ENCODE measurements around the gene KIR3DL2.

Gene KIR3DL2

DNA sequence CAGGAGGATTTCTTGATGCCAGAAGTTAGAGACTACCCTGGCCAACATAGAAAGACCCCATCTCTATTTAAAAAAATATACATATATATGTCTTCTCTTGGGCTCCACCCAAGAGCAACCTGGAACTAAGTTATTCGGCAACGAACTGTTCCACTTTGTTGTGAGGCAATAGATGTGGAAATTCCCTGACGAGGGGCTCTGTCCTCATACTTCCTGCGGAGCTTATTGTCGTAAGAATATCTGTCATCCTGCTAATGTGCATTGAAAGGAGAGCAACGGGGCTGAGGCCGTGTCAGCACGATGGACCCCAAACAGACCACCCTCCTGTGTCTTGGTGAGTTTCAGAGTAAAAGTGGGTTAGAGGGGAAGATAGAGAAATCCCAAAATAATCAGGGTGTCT, 23.7 kb downstream of the KIR3DL2 start, which contains the start of gene FCAR:
TSS of gene FCAR (plus strand) at position 246 of the 400 bp plus-strand sequence. CDS start at position 301, 55 bp downstream.
- Histone ChIP-seq H3K4me3 (replicated peaks; ENCODE audit: insufficient read depth, low read length) (peak within 1 kb of the TSS; percentile 48), H3K27ac (replicated peaks) (peak within 1 kb of the TSS; percentile 84), H3K27me3 (ENCODE audit: insufficient read depth, poor library complexity, severe bottlenecking) (no peaks in the 10 kb centered on the region)
- TF ChIP-seq POLR2AphosphoS5 (IDR thresholded peaks at IDR 0.05; ENCODE audit: low read depth) (peak; percentile 89), REST (IDR thresholded peaks at IDR 0.05; ENCODE audit: insufficient replicate concordance, low read depth) (no peak), SPI1 (IDR thresholded peaks at IDR 0.05; ENCODE audit: borderline replicate concordance, low read depth) (no peak)
- TF ChIP-seq, protein P1, sequence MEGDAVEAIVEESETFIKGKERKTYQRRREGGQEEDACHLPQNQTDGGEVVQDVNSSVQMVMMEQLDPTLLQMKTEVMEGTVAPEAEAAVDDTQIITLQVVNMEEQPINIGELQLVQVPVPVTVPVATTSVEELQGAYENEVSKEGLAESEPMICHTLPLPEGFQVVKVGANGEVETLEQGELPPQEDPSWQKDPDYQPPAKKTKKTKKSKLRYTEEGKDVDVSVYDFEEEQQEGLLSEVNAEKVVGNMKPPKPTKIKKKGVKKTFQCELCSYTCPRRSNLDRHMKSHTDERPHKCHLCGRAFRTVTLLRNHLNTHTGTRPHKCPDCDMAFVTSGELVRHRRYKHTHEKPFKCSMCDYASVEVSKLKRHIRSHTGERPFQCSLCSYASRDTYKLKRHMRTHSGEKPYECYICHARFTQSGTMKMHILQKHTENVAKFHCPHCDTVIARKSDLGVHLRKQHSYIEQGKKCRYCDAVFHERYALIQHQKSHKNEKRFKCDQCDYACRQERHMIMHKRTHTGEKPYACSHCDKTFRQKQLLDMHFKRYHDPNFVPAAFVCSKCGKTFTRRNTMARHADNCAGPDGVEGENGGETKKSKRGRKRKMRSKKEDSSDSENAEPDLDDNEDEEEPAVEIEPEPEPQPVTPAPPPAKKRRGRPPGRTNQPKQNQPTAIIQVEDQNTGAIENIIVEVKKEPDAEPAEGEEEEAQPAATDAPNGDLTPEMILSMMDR (IDR thresholded peaks at IDR 0.05; ENCODE audit: insufficient read depth, low read length), result no peak
- DNase-seq (ENCODE audit: low read depth in 1 of 2, low spot score in 1 of 2), result peak; percentile 60 to 92

GRCh38 chr19:54875506-54875905, 25.3 kb downstream of the KIR3DL2 start:
- peak overlapping the region; percentile 48 for H3K4me3 ChIP-seq (replicated peaks; ENCODE audit: insufficient read depth, low read length)
- DNase-seq (ENCODE audit: low read depth in 1 of 2, low spot score in 1 of 2), result peak; percentile 42 to 65
- no peak for TF ChIP-seq REST (IDR thresholded peaks at IDR 0.05; ENCODE audit: insufficient replicate concordance, low read depth)
- TF ChIP-seq SPI1 (IDR thresholded peaks at IDR 0.05; ENCODE audit: borderline replicate concordance, low read depth), result peak; percentile 100
- H3K27ac ChIP-seq (replicated peaks), result peak overlapping the region; percentile 84
- no peaks in the 10 kb centered on the region for H3K27me3 ChIP-seq (ENCODE audit: insufficient read depth, poor library complexity, severe bottlenecking)

GRCh38 chr19:54877471-54877870, 27.2 kb downstream of the KIR3DL2 start:
- no peak for DNase-seq (ENCODE audit: low read depth in 1 of 2, low spot score in 1 of 2)
- TF ChIP-seq SPI1 (IDR thresholded peaks at IDR 0.05; ENCODE audit: borderline replicate concordance, low read depth) (no peak), POLR2AphosphoS5 (IDR thresholded peaks at IDR 0.05; ENCODE audit: low read depth) (no peak), GABPA (IDR thresholded peaks at IDR 0.05; ENCODE audit: low read depth) (no peak), REST (IDR thresholded peaks at IDR 0.05; ENCODE audit: insufficient replicate concordance, low read depth) (no peak)
- TF ChIP-seq, protein P1 (IDR thresholded peaks at IDR 0.05; ENCODE audit: insufficient read depth, low read length), result no peak
- Histone ChIP-seq H3K27ac (replicated peaks) (no peak overlapping the region; the same call in 1 of the 2 replicates), H3K4me3 (replicated peaks; ENCODE audit: insufficient read depth, low read length) (peak overlapping the region; percentile 48), H3K27me3 (ENCODE audit: insufficient read depth, poor library complexity, severe bottlenecking) (no peaks in the 10 kb centered on the region)
